Nephron (organoid): ENCODE data around the gene PRR35.

Source experiments
- H3K27ac Mint-ChIP-seq, 3 experiments: 2 replicates each; pipeline ENCODE4 v1.8.0; 2020; ENCODE audit warnings: mixed read lengths in 3 of 3, mild to moderate bottlenecking in 2 of 3, moderate library complexity in 1 of 3
- H3K27me3 Mint-ChIP-seq: 2 replicates; pipeline ENCODE4 v1.8.0; 2021; ENCODE audit warnings: low read depth, mild to moderate bottlenecking, moderate library complexity, mixed read lengths
- H3K36me3 Mint-ChIP-seq: 2 replicates; pipeline ENCODE4 v1.8.0; 2020; ENCODE audit warnings: low read depth, mixed read lengths
- H3K4me1 Mint-ChIP-seq: 2 replicates; pipeline ENCODE4 v1.8.0; 2020; ENCODE audit warnings: mixed read lengths
- H3K4me3 Mint-ChIP-seq, 3 experiments: 2 replicates each; pipeline ENCODE4 v1.8.0; 2020; ENCODE audit warnings: mild to moderate bottlenecking in 3 of 3, mixed read lengths in 3 of 3, moderate library complexity in 2 of 3
- H3K9me3 Mint-ChIP-seq: 2 replicates; pipeline ENCODE4 v1.8.0; 2020; ENCODE audit warnings: mixed read lengths
- TF ChIP-seq, protein P1 (sequence below), 3 experiments: fragments of 200-600 bp; sonication (generic); IDR thresholded peaks; one replicate each; pipeline ENCODE4 v1.5.0; 2021; ENCODE audit warnings: antibody characterized with exemption in 3 of 3; ENCODE audit not compliant: unreplicated experiment in 3 of 3

The PRR35 gene

DNA sequence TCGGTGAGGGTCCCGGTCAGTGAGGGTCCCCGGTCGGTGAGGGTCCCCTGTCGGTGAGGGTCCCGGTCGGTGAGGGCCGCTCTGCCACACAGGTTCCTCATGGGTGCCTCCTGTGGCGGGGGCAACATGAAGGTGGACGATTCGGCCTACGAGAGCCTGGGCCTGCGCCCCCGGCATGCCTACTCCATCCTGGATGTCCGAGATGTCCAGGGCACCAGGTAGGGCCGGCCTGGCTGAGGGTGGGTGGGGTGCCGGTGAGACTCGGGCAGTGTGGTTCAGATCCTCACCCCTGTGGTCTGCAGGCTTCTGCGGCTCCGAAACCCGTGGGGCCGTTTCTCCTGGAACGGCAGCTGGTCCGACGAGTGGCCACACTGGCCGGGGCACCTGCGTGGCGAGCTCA lies 9.0 kb upstream of the PRR35 start:
- TF ChIP-seq, protein P1, sequence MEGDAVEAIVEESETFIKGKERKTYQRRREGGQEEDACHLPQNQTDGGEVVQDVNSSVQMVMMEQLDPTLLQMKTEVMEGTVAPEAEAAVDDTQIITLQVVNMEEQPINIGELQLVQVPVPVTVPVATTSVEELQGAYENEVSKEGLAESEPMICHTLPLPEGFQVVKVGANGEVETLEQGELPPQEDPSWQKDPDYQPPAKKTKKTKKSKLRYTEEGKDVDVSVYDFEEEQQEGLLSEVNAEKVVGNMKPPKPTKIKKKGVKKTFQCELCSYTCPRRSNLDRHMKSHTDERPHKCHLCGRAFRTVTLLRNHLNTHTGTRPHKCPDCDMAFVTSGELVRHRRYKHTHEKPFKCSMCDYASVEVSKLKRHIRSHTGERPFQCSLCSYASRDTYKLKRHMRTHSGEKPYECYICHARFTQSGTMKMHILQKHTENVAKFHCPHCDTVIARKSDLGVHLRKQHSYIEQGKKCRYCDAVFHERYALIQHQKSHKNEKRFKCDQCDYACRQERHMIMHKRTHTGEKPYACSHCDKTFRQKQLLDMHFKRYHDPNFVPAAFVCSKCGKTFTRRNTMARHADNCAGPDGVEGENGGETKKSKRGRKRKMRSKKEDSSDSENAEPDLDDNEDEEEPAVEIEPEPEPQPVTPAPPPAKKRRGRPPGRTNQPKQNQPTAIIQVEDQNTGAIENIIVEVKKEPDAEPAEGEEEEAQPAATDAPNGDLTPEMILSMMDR (IDR thresholded peaks at IDR 0.05; ENCODE audit: unreplicated experiment in 3 of 3), result no peak
- Mint-ChIP-seq H3K27ac (no peak overlapping the region), H3K36me3 (peaks cover 4% of the 10 kb centered on the region), H3K27me3 (no peaks in the 10 kb centered on the region), H3K4me1 (peaks cover 5% of the 10 kb centered on the region), H3K9me3 (no peaks in the 10 kb centered on the region), H3K4me3 (no peak overlapping the region)

DNA sequence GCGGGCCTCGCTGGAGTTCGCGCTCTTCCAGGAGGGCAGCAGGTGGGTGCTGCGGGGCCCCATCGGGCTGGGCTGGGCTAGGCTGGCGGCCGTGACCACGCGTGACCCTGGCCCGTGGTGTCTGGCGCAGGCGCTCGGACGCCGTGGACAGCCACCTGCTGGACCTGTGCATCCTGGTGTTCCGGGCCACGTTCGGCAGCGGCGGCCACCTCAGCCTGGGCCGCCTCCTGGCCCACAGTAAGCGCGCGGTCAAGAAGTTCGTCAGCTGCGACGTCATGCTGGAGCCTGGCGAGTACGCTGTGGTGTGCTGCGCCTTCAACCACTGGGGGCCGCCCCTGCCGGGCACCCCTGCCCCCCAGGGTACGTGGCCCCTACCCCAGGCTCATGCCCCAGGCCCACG lies 8.0 kb upstream of the PRR35 start:
- Mint-ChIP-seq H3K4me3 (no peak overlapping the region), H3K27me3 (peaks cover 4% of the 10 kb centered on the region), H3K27ac (no peak overlapping the region), H3K4me1 (peaks cover 5% of the 10 kb centered on the region), H3K36me3 (peaks cover 4% of the 10 kb centered on the region), H3K9me3 (no peaks in the 10 kb centered on the region)
- TF ChIP-seq, protein P1 (IDR thresholded peaks at IDR 0.05; ENCODE audit: unreplicated experiment in 3 of 3), result no peak

DNA sequence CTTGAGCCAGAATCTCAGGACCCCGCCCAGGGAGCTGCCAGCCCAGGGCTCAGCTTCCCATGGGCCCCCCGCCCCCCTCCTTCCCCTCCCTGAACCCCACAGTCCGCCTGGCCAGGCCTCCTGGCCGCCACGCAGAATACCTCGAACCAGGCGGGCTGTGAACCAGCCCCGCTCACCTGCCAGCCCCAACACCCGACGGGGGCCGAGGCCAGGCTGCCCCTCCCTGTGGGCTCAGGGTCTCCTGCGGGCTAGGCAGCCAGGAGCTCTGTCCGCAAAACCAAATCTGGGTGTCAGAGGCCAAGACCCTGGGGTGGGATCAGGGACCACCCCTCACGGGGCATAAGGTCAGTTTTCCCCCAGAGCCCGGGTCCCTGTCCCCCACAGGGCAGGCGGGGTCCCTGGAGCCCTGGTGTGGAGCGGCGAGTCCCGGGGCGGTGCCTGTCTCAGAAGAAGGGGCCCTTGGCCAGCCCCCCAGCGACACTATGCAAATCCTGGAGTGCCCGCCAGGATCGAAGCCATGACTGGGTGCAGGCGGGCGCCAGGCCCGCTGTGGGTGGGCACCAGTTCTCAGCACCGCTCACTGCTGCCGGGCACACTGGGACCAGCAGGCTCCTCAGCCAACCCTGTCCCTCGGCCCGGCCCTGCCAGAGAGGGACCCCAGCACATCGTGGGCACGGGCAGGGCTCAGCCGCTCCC lies 6.4 kb upstream of the PRR35 start:
- Mint-ChIP-seq H3K27ac (no peak overlapping the region), H3K36me3 (peaks cover 4% of the 10 kb centered on the region), H3K4me3 (no peak overlapping the region), H3K9me3 (no peaks in the 10 kb centered on the region), H3K4me1 (peaks cover 5% of the 10 kb centered on the region), H3K27me3 (peaks cover 15% of the 10 kb centered on the region)
- TF ChIP-seq, protein P1 (IDR thresholded peaks at IDR 0.05; ENCODE audit: unreplicated experiment in 3 of 3), result no peak

DNA sequence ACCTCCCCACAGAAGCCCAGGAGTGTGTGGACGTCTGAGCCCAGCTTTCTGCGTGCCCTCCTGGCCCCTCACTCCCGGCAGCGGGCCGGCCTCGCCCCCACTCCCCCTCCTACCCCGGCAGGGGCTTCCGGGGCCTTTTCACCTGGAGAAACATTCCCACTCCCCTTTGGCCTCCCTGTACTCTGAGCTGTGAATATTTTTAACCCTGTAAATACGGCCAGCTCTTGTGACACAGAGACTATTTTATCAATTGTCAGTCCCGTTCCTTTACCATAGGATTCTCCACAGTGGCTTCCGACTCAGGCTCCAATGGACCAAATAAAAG lies 5.9 kb upstream of the PRR35 start:
- peaks cover 4% of the 10 kb centered on the region for H3K36me3 Mint-ChIP-seq
- TF ChIP-seq, protein P1 (IDR thresholded peaks at IDR 0.05; ENCODE audit: unreplicated experiment in 3 of 3), result no peak
- H3K4me1 Mint-ChIP-seq, result peaks cover 5% of the 10 kb centered on the region
- H3K27me3 Mint-ChIP-seq, result peaks cover 17% of the 10 kb centered on the region
- peak overlapping the region in 2 of 3 experiments; percentile 10 to 49 for H3K27ac Mint-ChIP-seq
- no peaks in the 10 kb centered on the region for H3K9me3 Mint-ChIP-seq
- H3K4me3 Mint-ChIP-seq, result no peak overlapping the region

DNA sequence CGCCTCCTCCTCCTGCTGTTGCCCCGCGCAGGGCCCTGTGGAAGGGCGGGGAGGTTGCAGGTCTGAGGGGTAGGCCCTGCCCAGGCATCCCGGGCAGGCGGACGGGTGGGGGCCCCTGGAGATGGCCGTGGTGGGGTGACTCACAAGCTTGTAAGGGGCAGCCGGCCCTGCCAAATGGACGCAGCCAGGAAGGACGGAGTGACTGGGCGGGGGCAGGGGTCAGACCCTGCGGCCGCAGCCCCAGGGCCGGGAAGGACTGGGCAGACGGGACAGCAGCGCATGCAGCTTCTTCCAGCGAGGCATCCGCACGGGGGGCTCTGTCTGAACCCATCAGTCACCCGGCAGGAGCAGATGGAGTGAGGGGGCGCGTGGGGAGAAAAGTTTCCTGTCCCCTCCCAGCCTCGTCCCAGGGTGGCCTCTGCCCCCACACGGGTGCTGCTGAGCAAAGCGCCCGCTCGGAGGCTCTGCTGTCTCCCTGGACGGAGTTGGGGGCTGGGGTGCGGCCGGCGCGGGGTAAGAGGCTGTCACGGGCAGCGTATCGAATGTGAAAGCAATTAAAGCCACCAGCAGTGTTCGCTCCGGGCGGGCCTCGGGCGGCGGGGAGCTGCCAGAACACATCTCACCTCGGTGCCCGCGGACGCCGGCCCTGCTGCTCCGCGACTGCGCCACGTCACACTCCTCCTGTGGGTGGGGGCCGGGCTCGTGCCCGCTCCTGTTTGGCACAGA lies 5.4 kb upstream of the PRR35 start:
- H3K27ac Mint-ChIP-seq, result peak overlapping the region in 2 of 3 experiments; percentile 10 to 49
- H3K36me3 Mint-ChIP-seq, result peaks cover 4% of the 10 kb centered on the region
- H3K9me3 Mint-ChIP-seq, result no peaks in the 10 kb centered on the region
- peaks cover 5% of the 10 kb centered on the region for H3K4me1 Mint-ChIP-seq
- no peak overlapping the region for H3K4me3 Mint-ChIP-seq
- TF ChIP-seq, protein P1 (IDR thresholded peaks at IDR 0.05; ENCODE audit: unreplicated experiment in 3 of 3), result no peak
- peaks cover 21% of the 10 kb centered on the region for H3K27me3 Mint-ChIP-seq
